SK-N-SH (cell line): ENCODE results near the gene ARHGEF18. TPM values are rescaled to one million over a fixed set of nuclear protein-coding genes. Genes with fewer than 3 reads are reported as not detected.

ENCODE experiments used
- CTCF ChIA-PET: fragments of 300-600, 350-600 bp; formaldehyde crosslinking; extraction: SDS; loops from one replicate; lab custom pipeline; 2021; lab: Yijun Ruan, JAX
- POLR2A ChIA-PET: fragments of 350-600 bp; sonication (Branson Sonifier 250); formaldehyde crosslinking; extraction: SDS; loops from one replicate; lab custom pipeline; 2020; ENCODE audit warnings: antibody characterized with exemption, inconsistent platforms; lab: Yijun Ruan, JAX
- DNase-seq: peaks from one replicate; pipeline ENCODE4 v3.0.0; 2012
- H2AFZ ChIP-seq: fragments of 200-600 bp; sonication (generic); 2 replicates; pipeline ENCODE4 v1.8.1; 2016; ENCODE audit warnings: antibody characterized with exemption, mild to moderate bottlenecking, low read depth
- H3F3A ChIP-seq: fragments of 200-600 bp; sonication (generic); replicated peaks from 2 replicates; pipeline ENCODE3; 2016; ENCODE audit warnings: antibody characterized with exemption, mild to moderate bottlenecking; ENCODE audit not compliant: insufficient read depth
- H3K27ac ChIP-seq, 2 experiments: fragments of 200-500 bp in 1 of 2; fragments of 200-600 bp in 1 of 2; sonication (Bioruptor generic) in 1 of 2; sonication (generic), shearing (Covaris generic) in 1 of 2; 2 replicates each; pipeline versions ENCODE4 v1.5.1 to v1.6.1; 2014 to 2016; ENCODE audit warnings: low read depth in 2 of 2, inconsistent platforms in 1 of 2, low read length in 1 of 2, mild to moderate bottlenecking in 1 of 2, mixed read lengths in 1 of 2
- H3K27me3 ChIP-seq: fragments of 200-600 bp; sonication (generic), shearing (Covaris generic); 2 replicates; pipeline ENCODE4 v1.6.1; 2016; ENCODE audit warnings: mixed run types; ENCODE audit not compliant: insufficient read depth
- H3K36me3 ChIP-seq, 2 experiments: fragments of 200-500 bp in 1 of 2; fragments of 200-600 bp in 1 of 2; sonication (Bioruptor generic) in 1 of 2; sonication (generic) in 1 of 2; replicated peaks in 1 of 2; 2 replicates each; pipeline versions ENCODE3 to v1.5.1; 2014 to 2016; ENCODE audit warnings: low read length in 1 of 2, mild to moderate bottlenecking in 1 of 2; ENCODE audit not compliant: insufficient read depth in 2 of 2, control insufficient read depth in 1 of 2
- H3K4me1 ChIP-seq, 2 experiments: fragments of 200-500 bp in 1 of 2; fragments of 200-600 bp in 1 of 2; sonication (Bioruptor generic) in 1 of 2; sonication (generic), shearing (Covaris generic) in 1 of 2; 2 replicates each; pipeline versions ENCODE4 v1.5.1 to v1.6.1; 2014 to 2016; ENCODE audit warnings: low read depth in 1 of 2, low read length in 1 of 2, mixed run types in 1 of 2; ENCODE audit not compliant: insufficient read depth in 2 of 2, control insufficient read depth in 1 of 2
- H3K4me2 ChIP-seq: fragments of 200-600 bp; sonication (generic), shearing (Covaris generic); 2 replicates; pipeline ENCODE4 v1.6.1; 2017; ENCODE audit warnings: mixed run types
- H3K4me3 ChIP-seq, 2 experiments: fragments of 200-500 bp in 1 of 2; fragments of 200-600 bp in 1 of 2; sonication (Bioruptor generic) in 1 of 2; sonication (generic), shearing (Covaris generic) in 1 of 2; 2 replicates each; pipeline versions ENCODE4 v1.5.1 to v1.8.1; 2014 to 2016; ENCODE audit warnings: low read depth in 2 of 2, inconsistent platforms in 1 of 2, low read length in 1 of 2, mild to moderate bottlenecking in 1 of 2, mixed read lengths in 1 of 2, moderate library complexity in 1 of 2
- H3K79me2 ChIP-seq: fragments of 200-600 bp; sonication (generic); 2 replicates; pipeline ENCODE4 v1.8.1; 2017; ENCODE audit warnings: mild to moderate bottlenecking; ENCODE audit not compliant: insufficient read depth
- H3K9ac ChIP-seq: fragments of 200-600 bp; sonication (generic); 2 replicates; pipeline ENCODE4 v1.6.1; 2017; ENCODE audit warnings: mixed run types
- H3K9me2 ChIP-seq: fragments of 200-600 bp; sonication (generic); 2 replicates; pipeline ENCODE4 v1.6.1; 2017; ENCODE audit warnings: mixed run types
- H3K9me3 ChIP-seq: fragments of 200-600 bp; sonication (generic); 2 replicates; pipeline ENCODE4 v1.6.1; 2017; ENCODE audit warnings: mixed run types, mild to moderate bottlenecking, moderate library complexity
- H4K20me1 ChIP-seq: fragments of 200-600 bp; sonication (generic); 2 replicates; pipeline ENCODE4 v1.6.1; 2017; ENCODE audit warnings: mild to moderate bottlenecking, mixed run types; ENCODE audit not compliant: insufficient read depth
- CHD2 ChIP-seq: fragments of 150-350 bp; IDR thresholded peaks from 2 replicates; pipeline ENCODE4 v1.6.1; 2018; ENCODE audit warnings: low read length; ENCODE audit not compliant: partially characterized antibody
- ELF1 ChIP-seq: IDR thresholded peaks from 2 replicates; pipeline ENCODE4 v1.4.0; 2012
- MXI1 ChIP-seq: IDR thresholded peaks from 2 replicates; pipeline ENCODE4 v1.6.1; 2012; ENCODE audit warnings: mild to moderate bottlenecking, low read depth, low read length, improper control_type of control experiment
- NRF1 ChIP-seq: IDR thresholded peaks from 2 replicates; pipeline ENCODE4 v1.6.1; 2012; ENCODE audit warnings: low read depth, mild to moderate bottlenecking, low read length
- POLR2AphosphoS5 ChIP-seq: IDR thresholded peaks from 2 replicates; pipeline ENCODE4 v1.6.1; 2012; ENCODE audit warnings: low read depth, low read length
- RCOR1 ChIP-seq: fragments of 150-350 bp; IDR thresholded peaks from 2 replicates; pipeline ENCODE4 v1.6.1; 2017; ENCODE audit warnings: antibody characterized with exemption, low read length
- SIN3A ChIP-seq: IDR thresholded peaks from 2 replicates; pipeline ENCODE4 v1.6.1; 2012; ENCODE audit warnings: low read depth, mild to moderate bottlenecking, low read length, moderate library complexity, borderline replicate concordance
- SMC3 ChIP-seq: IDR thresholded peaks from 2 replicates; pipeline ENCODE4 v1.6.1; 2012; ENCODE audit warnings: low read depth, low read length, improper control_type of control experiment
- TEAD4 ChIP-seq: IDR thresholded peaks from 2 replicates; pipeline ENCODE4 v1.4.0; 2012; ENCODE audit warnings: mild to moderate bottlenecking, borderline replicate concordance; ENCODE audit not compliant: insufficient read depth
- USF1 ChIP-seq: IDR thresholded peaks from 2 replicates; pipeline ENCODE4 v1.4.0; 2012; ENCODE audit warnings: low read depth, borderline replicate concordance
- YY1 ChIP-seq: IDR thresholded peaks from 2 replicates; pipeline ENCODE4 v1.4.0; 2012; ENCODE audit warnings: low read depth, mild to moderate bottlenecking
- WGBS: methylation state at CpG from one replicate; pipeline ENCODE4 v1.1.6; 2017; ENCODE audit warnings: low lambda C conversion rate; 5-methylcytosine and 5-hydroxymethylcytosine counted together
- polyA plus RNA-seq, 3 experiments: library from polyadenylated mRNA; depleted of rRNA; stranded (reverse); fragments of >200 nt; gene quantifications; 2 replicates each; pipeline ENCODE4 v1.2.3, GENCODE V29; 2012

ARHGEF18 gene
- polyA plus RNA-seq, 1 of the 3 experiments (the other 2 are of a cell fraction), result 11.7 TPM

DNA sequence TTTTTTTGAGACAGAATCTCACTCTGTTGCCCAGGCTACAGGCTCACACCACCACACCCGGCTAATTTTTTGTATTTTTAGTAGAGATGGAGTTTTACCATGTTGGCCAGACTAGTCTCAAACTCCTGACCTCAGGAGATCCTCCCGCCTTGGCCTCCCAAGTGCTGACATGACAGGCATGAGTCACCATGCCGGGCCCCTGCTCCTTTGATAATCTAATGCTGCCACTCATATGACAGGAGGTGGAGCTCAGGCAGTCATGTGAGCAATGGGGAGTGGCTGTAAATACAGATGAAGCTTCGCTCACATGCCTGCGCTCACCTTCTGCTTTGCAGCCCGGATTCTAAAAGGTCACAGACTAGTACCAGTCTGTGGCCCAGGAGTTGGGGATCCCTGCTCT, 25.1 kb downstream of the ARHGEF18 start:
- Histone ChIP-seq H3K27ac (no peak overlapping the region), H4K20me1 (no peaks in the 10 kb centered on the region), H3K4me2 (no peak overlapping the region), H3K9me3 (no peaks in the 10 kb centered on the region), H3F3A (no peaks in the 10 kb centered on the region), H3K79me2 (no peaks in the 10 kb centered on the region), H3K9me2 (no peaks in the 10 kb centered on the region), H2AFZ (no peak overlapping the region), H3K27me3 (no peaks in the 10 kb centered on the region), H3K4me1 (no peaks in the 10 kb centered on the region; a peak in 1 of 4 replicates), H3K4me3 (no peak overlapping the region), H3K9ac (no peak overlapping the region), H3K36me3 (no peaks in the 10 kb centered on the region)
- DNase-seq, result no peak
- TF ChIP-seq YY1 (no peak), SIN3A (no peak), USF1 (peak; percentile 37; the same call in 1 of the 2 replicates)
- CTCF ChIA-PET, result interaction anchor here (0.7 kb wide), 1 partner anchor 9 kb away, joined by 3 read pairs; no protein-coding TSS in a partner anchor
- 82% methylated on average over 4 of the region's 6 CpGs for WGBS
- POLR2A ChIA-PET, result no interaction called here

- no peak for TF ChIP-seq RCOR1
- TF ChIP-seq SMC3, result no peak
- no peak for TF ChIP-seq ELF1
- TF ChIP-seq MXI1, result no peak
- WGBS, result 70% methylated on average over 4 of the region's 6 CpGs
- Histone ChIP-seq H3K9ac (no peak overlapping the region), H3K27me3 (no peaks in the 10 kb centered on the region), H3K9me3 (no peaks in the 10 kb centered on the region), H2AFZ (no peak overlapping the region), H3K4me2 (no peak overlapping the region), H3K27ac (no peak overlapping the region), H3K9me2 (no peaks in the 10 kb centered on the region), H4K20me1 (no peaks in the 10 kb centered on the region), H3K36me3 (no peaks in the 10 kb centered on the region), H3K79me2 (no peaks in the 10 kb centered on the region), H3K4me1 (no peaks in the 10 kb centered on the region), H3F3A (no peaks in the 10 kb centered on the region), H3K4me3 (no peak overlapping the region)
- CTCF ChIA-PET, result interaction anchor here (1.5 to 1.6 kb wide), 2 partner anchors 22 to 305 kb away, joined by 3 to 5 read pairs; partner anchors contain the start of gene TRAPPC5
- POLR2A ChIA-PET, result no interaction called here
- DNase-seq, result no peak
These were observed 27.6 kb downstream of the ARHGEF18 start for GRCh38 chr19:7376151-7376852.

DNA sequence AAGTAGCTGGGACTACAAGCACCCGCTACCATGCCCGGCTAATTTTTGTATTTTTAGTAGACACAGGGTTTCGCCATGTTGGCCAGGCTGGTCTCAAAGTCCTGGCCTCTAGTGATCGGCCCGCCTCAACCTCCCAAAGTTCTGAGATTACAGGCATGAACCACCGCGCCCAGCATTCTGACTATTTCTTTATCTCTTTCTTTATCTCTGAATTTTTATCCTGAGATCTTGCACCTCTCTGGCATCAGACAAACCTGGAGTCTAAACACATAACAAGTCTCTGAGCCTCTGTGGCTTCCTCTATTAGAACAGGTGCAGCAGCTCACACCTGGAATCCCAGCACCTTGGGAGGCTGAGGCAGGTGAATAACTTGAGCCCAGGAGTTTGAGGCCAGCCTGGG, 28.5 kb downstream of the ARHGEF18 start:
- POLR2A ChIA-PET, result no interaction called here
- Histone ChIP-seq H3K4me1 (no peaks in the 10 kb centered on the region), H3K9me2 (no peaks in the 10 kb centered on the region), H3K4me3 (no peak overlapping the region), H3K4me2 (no peak overlapping the region), H4K20me1 (no peaks in the 10 kb centered on the region), H3F3A (no peaks in the 10 kb centered on the region), H3K27me3 (no peaks in the 10 kb centered on the region), H2AFZ (no peak overlapping the region), H3K9me3 (no peaks in the 10 kb centered on the region), H3K9ac (no peak overlapping the region), H3K79me2 (no peaks in the 10 kb centered on the region), H3K36me3 (no peaks in the 10 kb centered on the region), H3K27ac (no peak overlapping the region)
- CTCF ChIA-PET, result interaction anchor here (1.0 to 1.6 kb wide), 2 partner anchors 10 to 23 kb away, joined by 3 to 5 read pairs; no protein-coding TSS in a partner anchor
- no peak for DNase-seq
- TF ChIP-seq YY1 (no peak), ELF1 (no peak), RCOR1 (no peak), MXI1 (no peak), NRF1 (no peak), TEAD4 (no peak), USF1 (no peak), CHD2 (no peak), POLR2AphosphoS5 (no peak)
- WGBS, result 94% methylated on average over 7 of the region's 7 CpGs
